Mesendoderm (in vitro differentiated cells): ENCODE results near the gene WDR86.

Experiments
- DNase-seq: peaks from one replicate; pipeline ENCODE4 v3.0.0; 2013
- H2AK5ac ChIP-seq: 2 replicates; pipeline ENCODE4 v1.6.1; 2013; ENCODE audit warnings: low read length, inconsistent platforms
- H2BK120ac ChIP-seq: 2 replicates; pipeline ENCODE4 v1.6.1; 2013; ENCODE audit warnings: low read depth, mild to moderate bottlenecking, low read length, moderate library complexity, mixed read lengths
- H2BK15ac ChIP-seq: replicated peaks from 2 replicates; pipeline ENCODE4 v1.6.1; 2013; ENCODE audit warnings: low read depth, mild to moderate bottlenecking, moderate library complexity
- H2BK5ac ChIP-seq: 2 replicates; pipeline ENCODE4 v1.6.1; 2013; ENCODE audit warnings: low read length, inconsistent platforms
- H3K18ac ChIP-seq: 2 replicates; pipeline ENCODE4 v1.6.1; 2013; ENCODE audit warnings: mild to moderate bottlenecking, low read length, mixed read lengths
- H3K23ac ChIP-seq: one replicate; pipeline ENCODE4 v1.6.1; 2013; ENCODE audit warnings: low read length
- H3K27ac ChIP-seq: 2 replicates; pipeline ENCODE4 v1.5.1; 2013; ENCODE audit warnings: low read depth, mild to moderate bottlenecking, inconsistent platforms, low read length, moderate library complexity
- H3K27me3 ChIP-seq: 2 replicates; pipeline ENCODE4 v1.6.1; 2013; ENCODE audit warnings: low read length, control low read depth, mild to moderate bottlenecking, inconsistent platforms; ENCODE audit not compliant: insufficient read depth, poor library complexity
- H3K36me3 ChIP-seq: 2 replicates; pipeline ENCODE4 v1.6.1; 2013; ENCODE audit warnings: low read length, inconsistent platforms; ENCODE audit not compliant: control insufficient read depth, insufficient read depth
- H3K4ac ChIP-seq: one replicate; pipeline ENCODE4 v1.6.1; 2013; ENCODE audit warnings: low read depth, mild to moderate bottlenecking, low read length, moderate library complexity
- H3K4me1 ChIP-seq: 2 replicates; pipeline ENCODE4 v1.6.1; 2013; ENCODE audit warnings: low read depth, low read length, inconsistent platforms; ENCODE audit not compliant: control insufficient read depth
- H3K4me2 ChIP-seq: 2 replicates; pipeline ENCODE4 v1.6.1; 2013; ENCODE audit warnings: low read length
- H3K4me3 ChIP-seq: 2 replicates; pipeline ENCODE4 v1.5.1; 2013; ENCODE audit warnings: mild to moderate bottlenecking, low read length
- H3K56ac ChIP-seq: one replicate; pipeline ENCODE4 v1.6.1; 2013; ENCODE audit warnings: low read length
- H3K79me1 ChIP-seq: 2 replicates; pipeline ENCODE4 v1.6.1; 2013; ENCODE audit warnings: low read length, inconsistent platforms
- H3K79me2 ChIP-seq: 2 replicates; pipeline ENCODE4 v1.6.1; 2013; ENCODE audit warnings: mild to moderate bottlenecking, low read length; ENCODE audit not compliant: control insufficient read depth, insufficient read depth
- H3K9ac ChIP-seq: 2 replicates; pipeline ENCODE4 v1.6.1; 2013; ENCODE audit warnings: low read length, inconsistent platforms
- H4K5ac ChIP-seq: one replicate; pipeline ENCODE4 v1.6.1; 2013; ENCODE audit warnings: low read length
- H4K8ac ChIP-seq: one replicate; pipeline ENCODE4 v1.6.1; 2013; ENCODE audit warnings: low read depth, mild to moderate bottlenecking, control low read depth, low read length, moderate library complexity
- WGBS: extraction: QIAGEN DNeasy Blood & Tissue Kit; methylation state at CpG from one replicate; pipeline ENCODE4 v1.1.7; 2013; ENCODE audit warnings: low lambda C conversion rate, missing lambda C conversion rate; ENCODE audit not compliant: insufficient coverage; ENCODE audit errors: extremely low coverage; 5-methylcytosine and 5-hydroxymethylcytosine counted together

The WDR86 gene

DNA sequence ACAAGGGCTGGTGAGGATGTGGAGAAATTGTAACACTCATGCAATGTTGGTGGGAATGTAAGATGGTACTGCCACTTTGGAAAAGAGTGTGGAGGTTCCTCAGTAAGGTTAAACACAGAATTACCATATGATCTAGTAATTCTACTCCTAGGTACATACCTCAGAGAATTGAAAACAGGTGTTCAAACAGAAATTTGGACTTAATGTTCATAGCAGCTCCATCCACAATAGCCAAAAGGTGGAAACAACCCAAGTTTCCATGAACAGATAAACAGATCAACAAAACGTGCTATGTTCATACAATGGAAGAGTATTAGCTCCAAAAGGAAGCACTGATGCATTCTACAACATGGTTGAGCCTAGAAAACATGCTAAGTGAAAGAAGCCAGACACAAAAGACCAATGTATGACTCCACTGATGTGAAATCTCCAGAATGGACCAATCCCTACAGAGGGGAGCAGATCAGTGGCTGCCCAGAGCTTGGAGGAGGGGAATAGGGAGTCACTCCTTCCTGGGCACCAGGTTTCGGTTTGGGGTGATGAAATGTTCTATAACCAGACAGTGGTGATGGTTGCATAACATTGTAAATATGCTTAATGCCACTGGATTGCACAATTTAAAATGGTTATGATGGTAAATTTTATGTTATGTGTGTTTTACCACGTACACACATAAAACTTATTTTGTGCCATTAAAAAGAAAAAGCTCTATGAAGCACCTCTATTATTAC lies 5.7 kb upstream of the WDR86 start:
- Histone ChIP-seq H3K4me2 (no peak overlapping the region), H3K27ac (no peak overlapping the region)
- no CpG with 5 or more reads among the region's 3 CpGs for WGBS

DNA sequence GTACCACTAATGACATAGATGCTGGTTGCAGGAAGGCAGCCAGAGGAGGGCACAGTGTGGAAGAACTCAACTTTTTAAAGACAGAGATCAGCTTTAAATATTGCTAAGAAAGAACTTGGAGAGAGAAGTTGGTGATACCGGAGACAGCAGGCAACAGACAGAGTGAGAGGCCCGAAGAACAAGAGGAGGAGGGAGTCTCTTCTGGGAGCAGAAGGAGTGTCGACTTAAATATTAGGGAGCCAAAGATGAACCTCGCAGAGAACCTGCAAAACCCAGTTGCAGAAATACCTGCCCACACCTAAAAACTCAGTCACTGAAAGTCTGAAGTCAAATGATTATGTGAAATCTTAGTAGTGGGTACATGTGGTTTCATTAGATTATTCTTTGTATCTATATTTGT lies 3.4 kb upstream of the WDR86 start:
- no peak overlapping the region for H3K18ac ChIP-seq
- H3K9ac ChIP-seq: no peak overlapping the region
- H3K36me3 ChIP-seq: no peaks in the 10 kb centered on the region
- H3K4me1 ChIP-seq: peaks cover 19% of the 10 kb centered on the region
- no peaks in the 10 kb centered on the region for H3K27me3 ChIP-seq
- peaks cover 2% of the 10 kb centered on the region for H3K79me1 ChIP-seq
- H2AK5ac ChIP-seq: no peak overlapping the region
- no peak overlapping the region for H3K56ac ChIP-seq
- H4K8ac ChIP-seq: no peak overlapping the region
- no peaks in the 10 kb centered on the region for H3K79me2 ChIP-seq
- no peak overlapping the region for H2BK5ac ChIP-seq
- H2BK120ac ChIP-seq: no peak overlapping the region
- H4K5ac ChIP-seq: no peak overlapping the region
- H3K4me3 ChIP-seq: no peak overlapping the region
- H3K4ac ChIP-seq: no peak overlapping the region
- no peak overlapping the region for H2BK15ac ChIP-seq
- H3K4me2 ChIP-seq: no peak overlapping the region
- H3K27ac ChIP-seq: no peak overlapping the region
- no peak for DNase-seq
- no peak overlapping the region for H3K23ac ChIP-seq
- no CpG with 5 or more reads among the region's 4 CpGs for WGBS

More for the DNA sequence above, 5.7 kb upstream of the WDR86 start:
- H3K79me1 ChIP-seq: no peaks in the 10 kb centered on the region
- no peak overlapping the region for H3K23ac ChIP-seq
- H2BK120ac ChIP-seq: no peak overlapping the region
- H3K4me1 ChIP-seq: peaks cover 16% of the 10 kb centered on the region
- no peak for DNase-seq
- no peak overlapping the region for H2BK15ac ChIP-seq
- no peaks in the 10 kb centered on the region for H3K79me2 ChIP-seq
- H3K36me3 ChIP-seq: no peaks in the 10 kb centered on the region
- no peak overlapping the region for H3K56ac ChIP-seq
- H4K8ac ChIP-seq: no peak overlapping the region
- no peak overlapping the region for H3K4me3 ChIP-seq
- no peak overlapping the region for H3K18ac ChIP-seq
- H3K27me3 ChIP-seq: no peaks in the 10 kb centered on the region
- no peak overlapping the region for H4K5ac ChIP-seq
- H3K9ac ChIP-seq: no peak overlapping the region
- H3K4ac ChIP-seq: no peak overlapping the region
- H2BK5ac ChIP-seq: no peak overlapping the region
- no peak overlapping the region for H2AK5ac ChIP-seq

DNA sequence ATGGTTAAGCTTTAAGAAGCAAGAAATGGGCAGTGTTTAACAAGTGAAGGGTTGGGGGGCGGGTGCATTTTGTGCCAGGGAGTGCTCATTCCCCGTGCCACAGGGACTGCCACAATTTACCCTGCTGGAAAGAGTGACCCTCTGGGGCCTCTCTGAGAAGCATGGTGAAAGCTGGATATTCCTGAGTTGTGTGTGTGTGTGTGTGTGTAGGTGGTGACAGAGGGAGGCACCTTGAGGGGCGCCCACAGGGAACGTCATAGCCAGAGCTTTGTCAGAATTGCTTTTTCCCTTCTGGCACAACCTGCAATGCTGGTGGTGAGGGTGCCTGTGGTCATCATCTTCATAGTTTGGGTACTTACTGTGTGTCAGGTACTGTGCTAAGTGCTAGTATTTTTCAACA lies 2.5 kb upstream of the WDR86 start:
- no peaks in the 10 kb centered on the region for H3K27me3 ChIP-seq
- H3K27ac ChIP-seq: no peak overlapping the region
- no peak overlapping the region for H2BK120ac ChIP-seq
- H3K18ac ChIP-seq: no peak overlapping the region
- peaks cover 2% of the 10 kb centered on the region for H3K79me1 ChIP-seq
- H3K4ac ChIP-seq: no peak overlapping the region
- peaks cover 19% of the 10 kb centered on the region for H3K4me1 ChIP-seq
- no peak overlapping the region for H3K23ac ChIP-seq
- H3K36me3 ChIP-seq: no peaks in the 10 kb centered on the region
- H2BK5ac ChIP-seq: no peak overlapping the region
- no peak for DNase-seq
- no peak overlapping the region for H4K8ac ChIP-seq
- H4K5ac ChIP-seq: no peak overlapping the region
- no peaks in the 10 kb centered on the region for H3K79me2 ChIP-seq
- WGBS: no CpG with 5 or more reads among the region's 4 CpGs
- H3K56ac ChIP-seq: no peak overlapping the region
- no peak overlapping the region for H2BK15ac ChIP-seq
- H3K9ac ChIP-seq: no peak overlapping the region
- H3K4me2 ChIP-seq: no peak overlapping the region
- peak overlapping the region; percentile 6 for H2AK5ac ChIP-seq
- no peak overlapping the region for H3K4me3 ChIP-seq

DNA sequence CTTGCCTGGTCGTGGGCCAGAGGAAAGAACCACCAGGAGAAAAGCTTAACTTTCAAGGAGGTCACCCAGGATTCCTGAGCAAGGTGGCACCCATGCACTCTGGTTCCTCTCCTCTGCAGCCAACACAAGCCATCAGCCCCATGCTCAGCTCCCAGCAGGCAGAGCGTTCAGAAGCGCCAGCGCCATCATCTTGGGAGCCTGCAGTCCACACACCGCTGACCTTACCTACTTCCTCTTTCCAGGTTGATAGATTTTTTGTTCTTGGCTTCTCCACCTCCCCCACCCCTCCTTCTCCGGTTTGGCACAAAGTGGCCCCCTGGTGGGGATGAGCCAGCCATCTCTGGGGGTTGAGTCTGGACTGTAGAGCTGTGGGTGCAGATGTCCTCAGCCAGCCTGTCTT lies 1.7 kb upstream of the WDR86 start:
- Histone ChIP-seq H2AK5ac (no peak overlapping the region), H3K79me1 (peaks cover 2% of the 10 kb centered on the region), H3K27me3 (no peaks in the 10 kb centered on the region), H2BK15ac (no peak overlapping the region), H3K79me2 (no peaks in the 10 kb centered on the region), H3K27ac (no peak overlapping the region), H2BK5ac (no peak overlapping the region), H4K8ac (no peak overlapping the region), H3K9ac (peak overlapping the region; percentile 24), H2BK120ac (no peak overlapping the region), H3K4ac (no peak overlapping the region), H3K56ac (peak overlapping the region; percentile 49), H3K36me3 (no peaks in the 10 kb centered on the region), H3K4me1 (peaks cover 19% of the 10 kb centered on the region), H4K5ac (no peak overlapping the region), H3K18ac (no peak overlapping the region), H3K4me3 (no peak overlapping the region), H3K23ac (no peak overlapping the region), H3K4me2 (no peak overlapping the region)
- DNase-seq: no peak
- no CpG with 5 or more reads among the region's 6 CpGs for WGBS

DNA sequence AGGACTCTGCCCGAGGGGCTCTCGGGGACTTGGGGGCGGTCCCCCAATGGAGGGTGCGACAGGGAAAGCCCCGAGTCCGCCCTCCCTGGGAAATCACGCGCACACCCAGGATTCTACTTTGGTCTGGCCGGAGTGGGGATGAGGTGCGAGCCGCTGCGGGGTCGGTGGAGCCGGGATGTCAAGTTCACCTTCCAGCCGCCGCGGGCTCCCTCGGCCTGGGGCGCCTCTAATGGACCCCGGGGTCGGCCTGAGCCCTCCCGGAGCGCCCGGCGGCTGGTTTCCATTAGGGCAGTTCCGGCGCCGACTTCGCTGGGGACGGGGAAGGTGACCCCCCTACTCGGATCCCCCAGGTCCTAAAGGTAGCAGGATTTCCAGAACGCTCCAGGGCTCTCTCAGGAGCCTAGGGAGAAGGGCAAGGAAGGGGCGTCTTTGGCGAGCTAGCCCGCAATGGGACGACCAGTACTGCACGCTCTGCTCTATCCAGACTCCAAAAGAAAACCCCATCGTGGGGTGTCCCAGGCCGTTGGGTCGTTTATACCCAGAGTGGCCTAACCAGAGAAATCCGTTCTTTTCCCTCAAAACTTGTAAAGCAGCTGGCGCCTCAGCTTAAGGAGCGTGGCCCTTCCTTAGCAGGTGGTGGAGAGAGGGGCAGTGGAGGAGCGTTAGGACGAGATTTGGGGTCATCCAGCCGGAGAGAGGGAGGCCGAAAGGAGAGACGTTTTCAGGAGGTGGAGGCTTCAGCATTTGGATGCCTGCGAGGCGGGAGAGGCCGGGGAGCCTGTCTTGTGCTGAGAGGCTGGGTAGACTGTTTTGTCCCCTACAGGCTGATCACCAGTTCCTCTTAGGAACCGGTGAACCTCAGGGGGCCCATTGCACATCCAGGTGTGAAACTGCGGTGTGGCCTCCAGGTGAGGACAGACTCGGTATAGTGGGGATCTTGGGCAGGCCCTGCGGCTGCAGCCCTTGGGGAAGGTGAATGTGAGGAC lies 860 bp upstream of the WDR86 start:
- H3K23ac ChIP-seq: peak overlapping the region; percentile 89
- no peak overlapping the region for H2BK15ac ChIP-seq
- peak overlapping the region; percentile 35 for H2BK5ac ChIP-seq
- no peak overlapping the region for H4K5ac ChIP-seq
- H3K27ac ChIP-seq: no peak overlapping the region
- peaks cover 15% of the 10 kb centered on the region for H3K4me1 ChIP-seq
- H3K9ac ChIP-seq: peak overlapping the region; percentile 92
- H3K79me1 ChIP-seq: peaks cover 2% of the 10 kb centered on the region
- H3K56ac ChIP-seq: peak overlapping the region; percentile 94
- peak overlapping the region; percentile 87 for H3K4me2 ChIP-seq
- peak overlapping the region; percentile 70 for H3K4me3 ChIP-seq
- H2AK5ac ChIP-seq: peak overlapping the region; percentile 9
- H3K18ac ChIP-seq: peak overlapping the region; percentile 94
- no peaks in the 10 kb centered on the region for H3K27me3 ChIP-seq
- peak overlapping the region; percentile 1 for H4K8ac ChIP-seq
- WGBS: no CpG with 5 or more reads among the region's 55 CpGs
- peak overlapping the region; percentile 76 for H3K4ac ChIP-seq
- DNase-seq: peak; percentile 83
- peak overlapping the region; percentile 74 for H2BK120ac ChIP-seq
- no peaks in the 10 kb centered on the region for H3K36me3 ChIP-seq
- H3K79me2 ChIP-seq: no peaks in the 10 kb centered on the region
